ENCODE results near the gene PCBD1.

DNA sequence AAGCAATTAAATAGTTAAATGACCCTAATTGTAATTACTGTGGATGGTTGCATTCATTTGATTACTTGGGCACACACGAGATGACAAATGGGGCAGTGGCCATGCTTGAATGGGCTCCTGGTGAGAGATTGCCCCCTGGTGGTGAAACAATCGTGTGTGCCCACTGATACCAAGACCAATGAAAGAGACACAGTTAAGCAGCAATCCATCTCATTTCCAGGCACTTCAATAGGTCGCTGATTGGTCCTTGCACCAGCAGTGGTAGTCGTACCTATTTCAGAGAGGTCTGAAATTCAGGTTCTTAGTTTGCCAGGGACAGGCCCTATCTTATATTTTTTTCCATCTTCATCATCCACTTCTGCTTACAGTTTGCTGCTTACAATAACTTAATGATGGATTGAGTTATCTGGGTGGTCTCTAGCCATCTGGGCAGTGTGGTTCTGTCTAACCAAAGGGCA is 8.3 kb downstream of the PCBD1 start:
- TF ChIP-seq, protein P1, sequence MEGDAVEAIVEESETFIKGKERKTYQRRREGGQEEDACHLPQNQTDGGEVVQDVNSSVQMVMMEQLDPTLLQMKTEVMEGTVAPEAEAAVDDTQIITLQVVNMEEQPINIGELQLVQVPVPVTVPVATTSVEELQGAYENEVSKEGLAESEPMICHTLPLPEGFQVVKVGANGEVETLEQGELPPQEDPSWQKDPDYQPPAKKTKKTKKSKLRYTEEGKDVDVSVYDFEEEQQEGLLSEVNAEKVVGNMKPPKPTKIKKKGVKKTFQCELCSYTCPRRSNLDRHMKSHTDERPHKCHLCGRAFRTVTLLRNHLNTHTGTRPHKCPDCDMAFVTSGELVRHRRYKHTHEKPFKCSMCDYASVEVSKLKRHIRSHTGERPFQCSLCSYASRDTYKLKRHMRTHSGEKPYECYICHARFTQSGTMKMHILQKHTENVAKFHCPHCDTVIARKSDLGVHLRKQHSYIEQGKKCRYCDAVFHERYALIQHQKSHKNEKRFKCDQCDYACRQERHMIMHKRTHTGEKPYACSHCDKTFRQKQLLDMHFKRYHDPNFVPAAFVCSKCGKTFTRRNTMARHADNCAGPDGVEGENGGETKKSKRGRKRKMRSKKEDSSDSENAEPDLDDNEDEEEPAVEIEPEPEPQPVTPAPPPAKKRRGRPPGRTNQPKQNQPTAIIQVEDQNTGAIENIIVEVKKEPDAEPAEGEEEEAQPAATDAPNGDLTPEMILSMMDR (IDR thresholded peaks at IDR 0.05; ENCODE audit: borderline replicate concordance, extremely low read depth, low read length, poor library complexity, severe bottlenecking) = peak; percentile 92
- TF ChIP-seq EZH2 (IDR thresholded peaks at IDR 0.05; ENCODE audit: borderline replicate concordance, low read depth, low read length, severe bottlenecking) = no peak

Measured in DND-41 (cell line).